HG02938 (cell line): ENCODE results near the gene TMEM87B.
"Not testable (repeated sequence)": the region's sequence is repeated elsewhere in the genome, so short reads cannot be mapped to it uniquely, and the experiment has no call there.

Experiments
- ATAC-seq: cut with Tn5 transposase; IDR thresholded peaks from one replicate; pipeline ENCODE4 v1.9.1; 2021; ENCODE audit warnings: mild to moderate bottlenecking, moderate library complexity; ENCODE audit not compliant: unreplicated experiment

Gene TMEM87B

DNA sequence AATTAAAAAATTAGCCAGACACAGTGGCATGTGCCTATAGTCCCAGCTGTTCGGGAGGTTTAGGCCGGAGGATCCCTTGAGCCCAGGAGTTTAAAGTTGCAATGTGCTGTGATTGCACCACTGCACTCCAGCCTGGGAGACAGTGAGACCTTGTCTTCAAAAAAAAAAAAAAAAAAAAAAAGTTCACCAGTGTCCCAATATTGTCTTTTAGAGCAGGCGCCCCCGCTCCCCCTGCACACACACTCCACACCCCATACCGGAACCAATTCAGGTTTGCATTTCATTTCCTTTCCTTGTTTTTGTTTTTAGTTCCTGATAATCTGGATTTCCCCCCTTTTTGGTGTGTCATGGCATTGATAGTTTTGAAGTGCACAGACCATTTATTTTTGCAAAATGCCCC, 10.4 kb downstream of the TMEM87B start:
- ATAC-seq: no peak

DNA sequence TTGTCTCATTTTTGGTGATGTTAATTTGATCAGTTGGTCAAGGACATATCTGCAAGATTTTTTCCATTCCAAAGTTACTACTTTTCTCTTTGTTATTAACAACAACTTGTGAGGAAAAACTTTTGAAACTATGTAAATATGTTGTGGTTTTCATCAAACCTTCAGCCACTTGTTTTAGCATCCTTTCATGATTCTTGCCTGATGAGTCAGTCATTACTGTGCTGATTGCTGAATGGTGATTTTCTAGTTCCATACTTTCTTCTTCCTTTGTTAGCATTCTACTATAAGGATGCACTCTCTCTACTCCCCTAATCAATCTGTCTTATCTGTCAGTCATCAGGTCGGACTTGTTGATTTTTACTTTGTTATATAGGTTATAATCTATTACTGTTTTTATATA, 10.9 kb downstream of the TMEM87B start:
- no peak for ATAC-seq

DNA sequence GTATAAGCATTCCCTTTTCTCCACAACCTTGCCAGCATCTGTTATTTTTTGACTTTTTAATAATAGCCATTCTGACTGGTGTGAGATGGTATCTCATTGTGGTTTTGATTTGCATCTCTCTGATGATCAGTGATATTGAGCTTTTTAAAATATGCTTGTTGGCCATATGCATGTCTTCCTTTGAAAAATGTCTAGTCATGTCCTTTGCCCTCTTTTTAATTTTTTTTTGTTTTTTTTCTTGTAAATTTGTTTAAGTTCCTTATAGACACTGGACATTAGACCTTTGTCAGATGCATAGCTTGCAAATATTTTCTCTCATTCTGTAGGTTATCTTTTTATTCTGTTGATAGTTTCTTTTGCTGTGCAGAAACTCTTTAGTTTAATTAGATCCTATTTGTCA, 14.7 kb downstream of the TMEM87B start:
- not testable (repeated sequence) for ATAC-seq

DNA sequence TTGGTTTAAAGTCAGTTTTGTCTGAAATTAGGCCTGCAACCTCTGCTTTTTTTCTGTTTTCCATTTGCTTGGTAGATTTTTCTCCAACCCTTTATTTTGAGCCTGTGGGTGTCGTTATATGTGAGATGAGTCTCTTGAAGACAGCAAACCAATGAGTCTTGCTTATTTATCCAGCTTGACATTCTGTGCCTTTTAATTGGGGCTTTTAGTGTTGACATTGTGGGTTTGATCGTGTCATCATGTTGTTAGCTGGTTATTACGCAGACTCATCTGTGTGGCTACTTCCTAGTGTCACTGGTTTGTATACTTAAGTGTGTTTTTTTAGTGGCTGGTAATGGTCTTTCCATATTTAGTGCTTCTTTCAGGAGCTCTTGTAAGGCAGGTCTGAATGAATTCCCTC, 18.8 kb downstream of the TMEM87B start:
- ATAC-seq: no peak

DNA sequence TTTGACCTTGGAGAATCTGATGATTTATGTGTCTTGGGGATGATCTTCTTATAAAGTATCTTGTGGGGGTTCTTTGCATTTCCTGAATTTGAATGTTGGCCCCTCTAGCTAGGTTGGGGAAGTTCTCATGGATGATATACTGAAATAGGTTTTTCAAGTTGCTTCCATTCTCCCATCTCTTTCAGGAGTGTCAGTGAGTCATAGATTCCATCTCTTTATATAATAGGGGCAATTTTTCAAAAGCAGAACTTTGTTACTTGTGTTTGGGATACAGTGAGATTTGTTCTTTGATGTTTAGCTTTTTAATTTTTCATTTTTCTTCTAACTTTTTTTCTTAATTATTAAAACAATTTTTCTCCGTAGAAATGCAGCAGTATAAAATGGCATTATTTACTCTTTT, 19.4 kb downstream of the TMEM87B start:
- ATAC-seq: no peak

DNA sequence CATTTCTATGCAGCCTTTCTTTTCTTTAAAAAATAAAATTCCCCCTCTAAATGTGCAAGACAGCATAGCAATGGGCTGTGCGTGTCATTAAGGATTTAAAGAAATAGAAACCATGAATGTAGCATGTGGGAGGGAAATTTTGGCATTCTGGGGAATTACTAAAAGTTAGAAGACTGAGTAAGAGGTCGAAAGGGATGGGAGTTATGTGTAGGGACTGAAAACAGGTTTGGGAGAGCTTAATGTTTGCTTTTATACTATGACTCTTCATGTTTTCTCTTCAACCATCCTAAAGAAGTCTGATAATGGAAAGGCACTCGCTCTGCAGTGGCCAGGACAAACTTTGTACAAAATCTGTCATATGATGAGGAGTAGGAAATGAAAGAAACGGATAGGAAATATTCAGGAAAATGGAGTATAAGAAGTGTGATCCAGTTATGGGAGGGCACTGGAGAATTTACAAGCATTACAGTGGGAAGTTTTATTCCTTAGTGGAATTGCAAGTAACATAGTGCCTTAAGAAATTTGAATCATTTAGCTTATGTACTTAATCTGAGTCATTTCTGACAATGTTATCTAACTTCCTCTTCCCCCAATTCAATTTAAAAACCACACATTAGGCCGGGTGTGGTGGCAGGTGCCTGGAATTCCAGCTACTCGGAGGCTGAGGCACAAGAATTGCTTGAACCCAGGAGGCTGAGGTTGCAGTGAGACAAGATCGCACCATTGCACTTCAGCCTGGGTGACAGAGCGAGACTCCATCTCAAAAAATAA, 20.6 kb downstream of the TMEM87B start:
- no peak for ATAC-seq

DNA sequence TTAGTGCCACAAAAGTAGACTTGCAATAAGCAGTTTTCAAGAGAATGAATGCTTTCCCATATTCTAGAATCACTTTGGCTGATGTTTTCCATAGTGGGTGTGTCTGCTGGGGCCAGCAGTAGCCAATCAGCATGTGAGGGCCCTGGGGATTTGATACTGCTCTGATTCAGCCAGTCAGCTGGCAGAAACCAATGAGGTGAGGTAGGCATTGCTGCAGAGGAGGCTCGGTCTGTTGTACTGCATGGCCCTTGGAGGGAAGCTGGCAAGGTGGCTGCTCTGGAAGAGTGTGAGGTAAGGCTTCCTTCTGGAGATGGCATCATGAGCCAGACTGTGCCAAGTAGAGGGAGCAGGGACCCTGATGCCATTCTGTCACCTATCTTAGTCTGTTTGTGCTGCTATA, 22.7 kb downstream of the TMEM87B start:
- ATAC-seq: no peak

DNA sequence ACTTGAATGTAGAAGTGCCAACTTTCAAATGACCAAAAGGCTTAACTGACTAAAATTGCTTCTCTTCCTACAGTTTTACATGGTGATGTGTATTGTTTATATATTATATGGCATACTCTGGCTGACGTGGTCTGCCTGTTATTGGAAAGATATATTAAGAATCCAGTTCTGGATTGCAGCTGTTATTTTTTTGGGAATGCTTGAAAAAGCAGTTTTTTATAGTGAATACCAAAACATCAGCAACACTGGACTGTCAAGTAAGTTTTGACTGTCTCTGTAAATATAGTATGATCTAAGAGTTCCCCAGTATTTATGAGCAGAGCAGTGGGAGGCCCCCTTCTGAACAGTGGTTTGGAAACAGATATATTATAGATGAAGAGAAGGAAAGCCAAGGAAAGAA, 26.2 kb downstream of the TMEM87B start:
- no peak for ATAC-seq

DNA sequence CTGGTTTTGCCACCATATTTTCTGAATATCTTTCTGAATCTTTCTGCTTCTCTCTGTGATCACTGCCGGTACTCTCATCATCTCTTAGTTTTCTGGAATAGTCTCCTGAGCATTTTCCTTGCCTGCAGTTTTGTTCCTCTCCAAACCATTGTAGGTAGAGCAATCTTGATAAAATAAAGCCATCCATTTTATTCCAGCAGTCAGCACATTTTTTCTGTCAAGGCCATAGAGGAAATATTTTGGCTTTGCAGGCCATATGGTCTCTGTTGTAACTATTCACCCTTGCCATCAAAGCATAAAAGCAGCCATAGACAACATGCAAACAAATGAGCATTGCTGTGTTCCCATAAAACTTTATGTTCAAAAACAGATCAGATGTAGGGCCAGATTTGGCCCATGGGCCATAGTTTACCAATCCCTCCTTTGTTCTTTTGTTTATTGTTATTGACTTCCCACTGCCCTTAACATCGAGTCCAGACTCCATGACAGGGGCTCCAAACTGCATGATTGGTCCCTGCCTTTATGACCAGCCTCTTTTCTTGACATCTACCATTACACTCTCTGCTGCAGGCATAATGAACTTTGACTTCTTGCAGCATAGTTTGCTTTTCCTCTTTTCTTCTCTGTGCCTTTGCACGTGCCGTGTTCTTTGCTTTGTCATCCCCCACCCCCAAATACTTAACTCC, 29.8 kb downstream of the TMEM87B start:
- no peak for ATAC-seq

DNA sequence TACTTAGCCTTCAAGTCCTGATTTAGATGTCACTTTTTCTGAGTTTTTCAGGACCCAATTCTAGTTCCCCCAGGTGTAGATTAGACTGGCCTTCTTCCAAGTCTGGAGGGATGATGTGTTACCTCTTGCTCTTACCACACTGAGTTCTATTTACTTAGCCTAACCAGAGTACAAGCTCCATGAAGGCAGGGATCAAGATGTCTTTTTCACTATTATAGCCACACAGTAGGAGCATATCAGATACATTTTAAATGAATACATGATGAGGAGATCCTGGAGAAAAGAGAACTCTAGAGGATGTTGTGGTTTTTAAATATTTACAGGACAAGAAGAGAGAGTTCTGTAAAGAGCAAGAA, 30.3 kb downstream of the TMEM87B start:
- no peak for ATAC-seq

DNA sequence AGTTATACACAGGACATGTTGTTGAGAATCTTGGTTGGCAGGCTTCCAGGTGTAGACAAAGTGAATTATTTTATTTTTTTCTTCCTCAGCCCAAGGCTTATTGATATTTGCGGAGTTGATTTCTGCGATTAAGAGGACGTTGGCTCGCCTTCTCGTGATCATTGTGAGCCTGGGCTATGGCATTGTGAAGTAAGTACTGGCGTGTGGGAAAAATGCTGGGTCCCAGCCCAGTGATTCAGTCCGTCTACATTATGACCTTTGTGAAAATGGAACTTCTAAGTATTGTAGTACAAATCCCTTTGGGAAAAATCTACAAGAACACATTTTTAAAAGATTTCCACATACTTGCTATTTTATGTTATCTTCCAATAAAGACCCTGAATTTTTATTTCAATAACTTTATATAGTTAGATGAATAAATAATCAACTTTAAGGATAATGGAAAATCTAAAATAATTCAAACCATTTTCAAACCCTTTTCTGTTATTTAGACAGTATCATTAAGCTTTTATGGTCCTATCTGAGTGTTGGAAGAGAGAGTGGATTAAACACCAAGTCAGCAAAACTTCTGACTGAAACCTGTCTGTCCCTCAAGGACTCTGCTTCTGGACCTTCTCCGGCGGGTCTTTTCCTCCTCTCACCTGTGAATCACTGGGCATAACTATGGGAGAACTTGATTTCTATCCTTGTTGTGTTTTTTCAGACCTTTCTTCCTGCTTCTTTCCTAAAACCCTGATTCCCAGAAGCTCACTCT, 31.0 kb downstream of the TMEM87B start:
- ATAC-seq: no peak

DNA sequence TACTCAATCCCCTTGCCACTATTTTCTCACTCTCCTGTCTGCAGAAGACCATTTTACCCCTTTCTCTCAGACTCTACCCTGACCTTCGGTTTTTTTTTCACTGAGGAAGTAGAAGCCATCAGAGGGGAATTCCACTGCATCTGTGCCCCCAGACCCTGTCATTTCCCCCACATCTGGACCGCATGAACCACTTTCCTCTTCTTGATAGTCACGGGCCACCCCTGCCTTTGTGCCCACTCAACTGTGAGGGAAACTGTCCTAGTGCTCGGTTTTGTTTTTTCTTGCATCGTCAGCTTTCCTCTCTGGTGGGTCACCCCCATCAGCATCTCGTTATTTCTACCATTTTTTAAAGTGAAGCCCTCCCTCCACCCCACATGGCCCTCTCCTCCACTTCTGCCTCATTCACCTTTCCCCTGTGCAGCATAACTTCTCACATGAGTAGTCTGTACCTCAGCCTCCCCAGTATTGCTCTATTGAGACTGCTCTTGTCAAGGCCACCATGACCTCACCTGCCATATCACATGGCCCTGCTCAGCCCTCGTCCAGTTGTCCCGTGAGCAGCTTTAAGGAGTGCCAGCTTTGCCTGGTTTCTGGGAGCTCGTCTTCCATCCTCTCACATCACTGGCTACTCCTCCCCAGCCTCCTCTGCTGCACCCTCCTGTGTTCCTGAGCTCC, 32.4 kb downstream of the TMEM87B start:
- peak; percentile 79 for ATAC-seq

DNA sequence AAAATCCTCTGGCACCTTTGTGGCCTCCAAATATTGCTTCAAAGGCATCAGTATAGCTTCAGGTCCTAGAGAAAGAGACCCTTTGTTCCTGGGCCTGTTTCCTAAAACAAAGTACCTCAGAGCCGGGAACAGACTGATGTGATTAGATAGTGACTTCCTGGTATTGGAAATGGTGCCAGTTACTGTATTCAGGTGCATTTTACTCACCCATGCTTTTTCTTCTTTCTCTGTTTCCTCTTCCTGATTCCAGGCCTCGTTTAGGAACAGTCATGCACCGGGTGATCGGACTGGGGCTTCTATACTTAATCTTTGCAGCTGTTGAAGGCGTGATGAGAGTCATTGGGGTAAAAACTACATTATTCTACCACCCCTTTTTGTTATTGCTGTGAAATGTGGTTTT, 34.3 kb downstream of the TMEM87B start:
- no peak for ATAC-seq

DNA sequence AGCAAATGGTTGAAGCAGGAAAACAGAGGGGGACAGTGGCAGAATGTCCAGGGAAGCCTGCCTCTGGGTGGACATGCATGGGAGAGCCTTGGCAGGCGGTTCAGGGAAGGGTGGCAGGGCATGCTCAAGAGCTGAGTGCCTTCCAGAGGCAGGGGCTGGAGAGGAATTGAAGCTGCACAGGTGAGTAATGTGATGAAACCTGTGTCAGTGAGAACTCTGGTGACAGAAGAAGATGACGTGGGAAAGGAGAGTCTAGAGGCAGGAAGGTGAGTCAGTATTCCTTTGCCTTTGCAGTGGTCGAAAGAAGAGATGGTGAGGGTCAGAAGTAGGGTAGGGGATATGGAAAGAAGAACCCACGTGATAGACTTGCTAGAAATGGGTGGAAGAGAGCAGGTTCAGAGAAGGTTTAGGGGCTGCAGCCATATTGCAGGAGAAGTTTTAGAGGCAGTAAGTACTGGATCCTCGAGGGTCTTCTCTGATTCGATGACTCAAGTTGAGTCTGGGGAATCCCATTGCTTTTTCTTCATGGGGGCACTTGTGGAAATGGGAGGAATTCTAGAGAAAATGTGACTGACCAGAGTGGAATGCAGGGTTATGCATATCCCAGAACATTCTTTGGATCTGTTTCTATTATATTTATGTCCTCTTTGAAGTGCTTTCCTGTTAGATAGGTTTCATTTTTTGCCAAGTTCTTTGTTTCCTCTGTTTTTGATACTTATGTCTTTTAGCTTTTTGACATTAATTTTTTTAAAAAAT, 37.4 kb downstream of the TMEM87B start:
- no peak for ATAC-seq

DNA sequence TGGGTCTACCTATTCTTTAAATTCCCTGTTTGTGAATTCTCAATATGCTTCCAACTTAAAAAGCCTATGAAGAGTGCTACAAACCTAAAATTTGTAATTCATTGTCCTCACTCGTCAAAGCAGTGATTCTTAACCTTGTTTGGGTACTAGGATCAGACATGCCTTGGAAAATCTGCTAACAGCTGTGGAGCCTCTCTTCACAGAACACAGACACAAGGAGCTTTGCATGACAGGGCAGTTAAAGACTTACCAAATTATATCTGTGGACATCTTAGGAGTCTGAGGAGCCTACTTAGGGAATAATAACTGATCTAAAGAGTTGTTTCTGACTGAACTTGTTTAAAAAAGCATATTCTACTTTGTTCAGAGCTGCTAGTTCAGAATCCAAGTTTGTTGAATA, 38.1 kb downstream of the TMEM87B start:
- no peak for ATAC-seq

DNA sequence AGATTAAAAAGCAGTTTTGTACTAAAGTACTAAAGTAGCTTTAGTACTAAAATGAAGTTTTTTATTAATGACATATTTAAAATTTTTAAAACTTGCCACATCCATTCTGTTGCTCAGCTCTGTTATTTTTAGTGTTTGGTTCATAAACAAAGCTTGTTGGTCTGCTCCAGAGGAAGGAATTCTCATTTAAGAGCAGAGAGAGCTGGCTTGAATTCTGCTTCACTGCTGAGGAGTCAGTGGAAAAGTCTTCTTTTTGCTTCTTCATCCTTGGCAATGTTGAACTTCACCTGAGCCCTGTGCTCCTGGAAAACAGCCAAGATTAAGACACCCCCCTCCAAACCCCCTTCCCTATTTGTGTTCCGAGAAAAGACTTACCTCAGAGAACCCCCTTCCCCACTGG, 40.6 kb downstream of the TMEM87B start:
- ATAC-seq: no peak

DNA sequence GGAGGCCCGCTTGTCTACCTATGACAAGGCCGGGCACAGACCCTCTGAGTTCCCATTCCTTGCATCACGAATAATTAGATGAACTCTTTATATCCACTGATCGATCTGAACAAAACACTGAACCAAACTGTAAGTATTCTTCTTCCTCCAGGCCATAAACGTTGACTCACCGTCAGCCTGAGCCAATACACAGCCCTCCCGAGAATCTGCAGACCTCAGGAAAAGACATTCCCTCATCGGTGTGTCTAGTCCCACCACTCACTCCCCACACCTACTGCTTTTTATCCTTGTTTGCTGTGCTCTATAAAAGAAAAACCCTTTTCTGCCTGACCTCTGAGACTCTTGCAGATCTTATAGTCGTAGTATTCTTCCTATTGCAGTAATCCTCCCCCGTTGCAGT, 41.0 kb downstream of the TMEM87B start:
- no peak for ATAC-seq

DNA sequence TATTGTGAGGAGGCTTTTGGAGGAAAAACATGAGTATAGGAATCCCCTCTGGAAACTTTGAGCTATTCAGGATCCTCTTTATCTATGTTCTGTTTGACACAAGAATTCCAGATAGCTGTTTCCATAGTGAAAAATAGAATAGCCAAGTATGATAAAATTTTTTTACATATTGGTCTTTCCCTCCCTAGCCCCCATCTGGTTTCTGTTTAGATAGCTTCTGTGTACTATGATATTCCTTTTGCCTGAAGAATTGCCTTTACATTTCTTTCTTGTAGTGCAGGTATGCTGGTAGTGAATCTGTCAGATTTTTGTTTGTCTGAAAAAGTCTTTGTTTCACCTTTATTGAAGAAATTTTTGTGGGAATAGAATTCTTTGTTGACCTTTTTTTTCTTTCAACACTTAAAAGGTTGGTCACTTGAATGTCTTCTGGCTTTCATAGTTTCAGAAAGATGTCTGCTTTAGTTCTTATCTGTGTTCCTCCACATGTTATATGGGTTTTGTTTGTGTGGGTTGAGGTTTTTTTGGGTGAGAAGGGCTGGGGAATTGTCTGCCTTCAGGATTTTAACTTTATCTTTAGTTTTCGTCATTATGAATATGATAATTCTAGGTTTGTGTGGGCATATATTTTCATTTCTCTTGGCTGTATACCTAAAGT, 53.2 kb downstream of the TMEM87B start:
- no peak for ATAC-seq

DNA sequence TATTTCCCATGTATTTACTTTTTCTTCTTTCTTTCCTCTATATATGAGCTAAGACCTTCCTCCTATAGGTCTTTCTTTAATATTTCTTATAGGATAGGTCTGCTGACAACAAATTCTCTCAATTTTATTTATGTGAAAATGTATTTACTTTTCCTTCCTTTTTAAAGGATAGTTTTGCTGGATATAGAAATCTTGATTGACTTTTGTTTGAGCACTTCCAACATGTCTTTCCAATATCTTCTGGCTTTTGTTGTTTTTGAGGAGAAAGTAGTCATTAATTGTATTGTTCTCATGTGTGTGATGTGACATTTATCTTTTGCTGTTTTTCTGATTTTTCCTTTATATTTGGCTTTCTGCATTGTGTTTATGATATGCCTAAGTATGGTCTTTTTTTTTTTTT, 54.2 kb downstream of the TMEM87B start:
- ATAC-seq: no peak

DNA sequence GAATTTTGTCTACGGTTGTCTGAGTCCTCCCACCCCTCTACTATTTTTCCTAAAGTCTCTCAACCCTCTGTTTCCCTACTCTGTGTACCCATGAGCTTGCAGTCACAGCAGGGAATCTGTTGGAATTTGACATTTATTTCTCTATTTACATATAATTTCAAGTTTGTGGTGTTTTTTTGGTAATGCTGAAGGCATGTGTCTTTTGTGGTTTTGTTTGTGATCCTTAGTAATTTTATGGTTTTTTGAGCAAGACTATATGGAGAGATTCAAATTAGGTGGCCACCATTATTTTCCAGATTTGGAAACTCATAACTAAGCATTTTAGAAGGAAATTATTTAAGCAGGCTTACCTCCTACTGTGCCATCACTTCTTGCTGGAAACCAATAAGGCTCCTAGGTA, 55.9 kb downstream of the TMEM87B start:
- no peak for ATAC-seq
